ENCODE measurements around the gene TLE7.

TLE7 gene

DNA sequence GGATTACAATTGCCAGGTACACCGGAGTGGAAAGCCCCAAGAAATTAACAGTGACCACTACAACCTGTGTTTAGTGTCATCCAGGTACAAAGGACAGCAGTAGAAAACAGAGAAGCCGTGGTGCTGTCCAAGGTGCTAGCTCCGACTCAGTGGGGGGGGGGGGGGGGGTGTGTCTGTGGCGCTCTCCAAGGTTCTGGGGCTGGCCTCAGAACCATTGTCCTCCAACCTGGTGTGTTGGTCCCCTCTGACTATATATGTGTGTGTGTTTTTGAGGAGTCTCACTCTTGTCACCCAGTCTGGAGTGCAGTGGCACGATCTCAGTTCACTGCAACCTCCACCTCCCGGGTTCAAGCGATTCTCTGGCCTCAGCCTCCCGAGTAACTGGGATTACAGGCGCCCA lies 26.0 kb upstream of the TLE7 start:
- Histone ChIP-seq H3K9me2 (replicated peaks; ENCODE audit: insufficient read depth, low read length) (no peaks in the 10 kb centered on the region), H3K27ac (ENCODE audit: low read depth, low read length) (no peak overlapping the region), H3K79me2 (ENCODE audit: insufficient read depth, low read length) (no peaks in the 10 kb centered on the region), H2AFZ (ENCODE audit: low read depth, low read length, severe bottlenecking) (no peak overlapping the region), H3K4me3 (ENCODE audit: insufficient read depth, low read length, poor library complexity, severe bottlenecking) (no peak overlapping the region), H3K9me3 (ENCODE audit: insufficient read depth, low read length) (no peaks in the 10 kb centered on the region), H3K9ac (ENCODE audit: low read length) (no peak overlapping the region), H3F3A (ENCODE audit: insufficient read depth) (no peaks in the 10 kb centered on the region), H4K20me1 (ENCODE audit: low read depth, low read length) (no peaks in the 10 kb centered on the region), H3K4me2 (ENCODE audit: low read depth, low read length, poor library complexity, severe bottlenecking) (no peak overlapping the region), H3K36me3 (ENCODE audit: low read length) (no peaks in the 10 kb centered on the region), H3K27me3 (ENCODE audit: low read length) (no peaks in the 10 kb centered on the region)
- TF ChIP-seq EZH2phosphoT487 (conservative IDR thresholded peaks at IDR 0.05; ENCODE audit: low read length) = no peak
- TF ChIP-seq, protein P1, sequence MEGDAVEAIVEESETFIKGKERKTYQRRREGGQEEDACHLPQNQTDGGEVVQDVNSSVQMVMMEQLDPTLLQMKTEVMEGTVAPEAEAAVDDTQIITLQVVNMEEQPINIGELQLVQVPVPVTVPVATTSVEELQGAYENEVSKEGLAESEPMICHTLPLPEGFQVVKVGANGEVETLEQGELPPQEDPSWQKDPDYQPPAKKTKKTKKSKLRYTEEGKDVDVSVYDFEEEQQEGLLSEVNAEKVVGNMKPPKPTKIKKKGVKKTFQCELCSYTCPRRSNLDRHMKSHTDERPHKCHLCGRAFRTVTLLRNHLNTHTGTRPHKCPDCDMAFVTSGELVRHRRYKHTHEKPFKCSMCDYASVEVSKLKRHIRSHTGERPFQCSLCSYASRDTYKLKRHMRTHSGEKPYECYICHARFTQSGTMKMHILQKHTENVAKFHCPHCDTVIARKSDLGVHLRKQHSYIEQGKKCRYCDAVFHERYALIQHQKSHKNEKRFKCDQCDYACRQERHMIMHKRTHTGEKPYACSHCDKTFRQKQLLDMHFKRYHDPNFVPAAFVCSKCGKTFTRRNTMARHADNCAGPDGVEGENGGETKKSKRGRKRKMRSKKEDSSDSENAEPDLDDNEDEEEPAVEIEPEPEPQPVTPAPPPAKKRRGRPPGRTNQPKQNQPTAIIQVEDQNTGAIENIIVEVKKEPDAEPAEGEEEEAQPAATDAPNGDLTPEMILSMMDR (IDR thresholded peaks at IDR 0.05; ENCODE audit: insufficient read depth, low read length, poor library complexity, severe bottlenecking) = no peak

DNA sequence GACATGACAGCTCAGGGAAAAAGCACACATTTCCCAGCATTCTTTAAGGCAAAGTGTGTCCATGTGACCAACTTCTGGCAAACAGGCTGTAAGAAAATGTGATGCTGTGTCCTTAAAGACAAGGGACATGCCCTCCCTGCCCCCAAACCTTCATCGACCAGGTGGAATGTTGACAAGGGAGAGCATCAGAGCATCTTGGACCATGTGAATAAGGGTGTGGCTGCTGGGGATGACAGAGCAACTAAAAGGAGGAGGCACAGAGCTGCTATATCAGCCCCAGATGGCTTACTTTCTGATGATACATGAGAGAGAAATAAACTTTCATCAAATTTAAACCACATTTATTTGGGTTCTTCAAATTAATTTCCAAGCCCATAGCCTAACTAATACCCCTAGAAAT lies 22.4 kb upstream of the TLE7 start:
- H4K20me1 ChIP-seq (ENCODE audit: low read depth, low read length) = no peaks in the 10 kb centered on the region
- no peaks in the 10 kb centered on the region for H3K9me3 ChIP-seq (ENCODE audit: insufficient read depth, low read length)
- H3K4me2 ChIP-seq (ENCODE audit: low read depth, low read length, poor library complexity, severe bottlenecking) = no peak overlapping the region
- no peaks in the 10 kb centered on the region for H3K27me3 ChIP-seq (ENCODE audit: low read length)
- no peaks in the 10 kb centered on the region for H3K9me2 ChIP-seq (replicated peaks; ENCODE audit: insufficient read depth, low read length)
- TF ChIP-seq, protein P1 (IDR thresholded peaks at IDR 0.05; ENCODE audit: insufficient read depth, low read length, poor library complexity, severe bottlenecking) = no peak
- no peak for TF ChIP-seq EZH2phosphoT487 (conservative IDR thresholded peaks at IDR 0.05; ENCODE audit: low read length)
- H3F3A ChIP-seq (ENCODE audit: insufficient read depth) = no peaks in the 10 kb centered on the region
- H3K27ac ChIP-seq (ENCODE audit: low read depth, low read length) = no peak overlapping the region
- no peaks in the 10 kb centered on the region for H3K36me3 ChIP-seq (ENCODE audit: low read length)
- H3K4me3 ChIP-seq (ENCODE audit: insufficient read depth, low read length, poor library complexity, severe bottlenecking) = no peak overlapping the region
- H3K9ac ChIP-seq (ENCODE audit: low read length) = no peak overlapping the region
- H2AFZ ChIP-seq (ENCODE audit: low read depth, low read length, severe bottlenecking) = no peak overlapping the region
- peaks cover 24% of the 10 kb centered on the region for H3K79me2 ChIP-seq (ENCODE audit: insufficient read depth, low read length)

- TF ChIP-seq, protein P1 (IDR thresholded peaks at IDR 0.05; ENCODE audit: insufficient read depth, low read length, poor library complexity, severe bottlenecking) = peak; percentile 26
- TF ChIP-seq EZH2phosphoT487 (conservative IDR thresholded peaks at IDR 0.05; ENCODE audit: low read length) = no peak
- peak within 1 kb of the TSS; percentile 88 for H3K9ac ChIP-seq (ENCODE audit: low read length)
- no peak within 1 kb of the TSS for H3K27ac ChIP-seq (ENCODE audit: low read depth, low read length)
- peaks cover 24% of the 10 kb centered on the region for H3K79me2 ChIP-seq (ENCODE audit: insufficient read depth, low read length)
- H3K4me3 ChIP-seq (ENCODE audit: insufficient read depth, low read length, poor library complexity, severe bottlenecking) = peak within 1 kb of the TSS; percentile 78
- no peaks in the 10 kb centered on the region for H3F3A ChIP-seq (ENCODE audit: insufficient read depth)
- peak within 1 kb of the TSS; percentile 98 for H2AFZ ChIP-seq (ENCODE audit: low read depth, low read length, severe bottlenecking)
- H4K20me1 ChIP-seq (ENCODE audit: low read depth, low read length) = no peaks in the 10 kb centered on the region
- peak within 1 kb of the TSS; percentile 69 for H3K4me2 ChIP-seq (ENCODE audit: low read depth, low read length, poor library complexity, severe bottlenecking)
- no peaks in the 10 kb centered on the region for H3K9me3 ChIP-seq (ENCODE audit: insufficient read depth, low read length)
- no peaks in the 10 kb centered on the region for H3K27me3 ChIP-seq (ENCODE audit: low read length)
- no peaks in the 10 kb centered on the region for H3K36me3 ChIP-seq (ENCODE audit: low read length)
- no peaks in the 10 kb centered on the region for H3K9me2 ChIP-seq (replicated peaks; ENCODE audit: insufficient read depth, low read length)
Observed at GRCh38 chr16:71461686-71462648, 20.1 kb upstream of the TLE7 start, which contains the start of gene ZNF23. Gene ZNF23, minus strand, starts transcription at chr16:71462247. Its CDS starts 5,451 bp downstream, at chr16:71456796.

Data from SU-DHL-6 (cell line).